DMS53 treated with DMSO at 0.1 percent for 48 hours (cell line): Measurements from ENCODE around the gene AKR1D1.

Experiments
- DNase-seq: peaks from one replicate; lab custom pipeline; 2025; ENCODE audit not compliant: unreplicated experiment; lab: John Stamatoyannopoulos, UW

AKR1D1 gene

GRCh38 chr7:138162236-138162635 is 86.0 kb downstream of the AKR1D1 start:
- DNase-seq: no peak

- DNase-seq: no peak
Measured at GRCh38 chr7:138163800-138164199, 87.5 kb downstream of the AKR1D1 start.

- no peak for DNase-seq
Measured at GRCh38 chr7:138164804-138165203, 88.5 kb downstream of the AKR1D1 start.

GRCh38 chr7:138166681-138167080 is 90.4 kb downstream of the AKR1D1 start:
- DNase-seq: no peak

GRCh38 chr7:138167222-138167621 is 91.0 kb downstream of the AKR1D1 start:
- no peak for DNase-seq

- no peak for DNase-seq
Measured at GRCh38 chr7:138167869-138168296, 91.6 kb downstream of the AKR1D1 start.
